ENCODE data around the gene NDUFB8. TPM values are rescaled to one million over a fixed set of nuclear protein-coding genes. Genes with fewer than 3 reads are reported as not detected.

NDUFB8 gene
- total and polyA plus RNA-seq, 8 donors = 33.0 to 362 (median 138) TPM

- Histone ChIP-seq H3K9me3 (no peaks in the 10 kb centered on the region), H3K36me3 (peaks cover 7 to 90% (median 38%) of the 10 kb centered on the region in 4 donors), H3K27ac (peak overlapping the region in 2 of 5 donors; percentile 22 to 31), H3K27me3 (no peaks in the 10 kb centered on the region), H3K4me3 (no peak overlapping the region), H3K4me1 (peaks cover 3 to 16% (median 12%) of the 10 kb centered on the region in 4 donors)
- 37 to 63% (median 55%) methylated on average over 7 of the region's 7 CpGs for WGBS, 5 donors
- intact Hi-C loops (cut with DNase I; ENCODE audit: low total_unique reads) = loop anchor here (10.0 kb wide), 1 partner anchor 76 kb away; no protein-coding TSS in a partner anchor
- DNase-seq = peak; percentile 81 to 86
- TF ChIP-seq EP300 (IDR thresholded peaks at IDR 0.05) = no peak
- no peak for TF ChIP-seq CTCF (IDR thresholded peaks at IDR 0.05)
- TF ChIP-seq POLR2A (IDR thresholded peaks at IDR 0.05) = no peak
- TF ChIP-seq POLR2AphosphoS5 (IDR thresholded peaks at IDR 0.05) = no peak
Measured at GRCh38 chr10:100510533-100511308, 18.9 kb downstream of the NDUFB8 start.

GRCh38 chr10:100509241-100509840 is 20.3 kb downstream of the NDUFB8 start:
- peak in 1 of 2 donors; percentile 39 for DNase-seq
- Histone ChIP-seq H3K4me3 (no peak overlapping the region), H3K27me3 (no peaks in the 10 kb centered on the region), H3K36me3 (peaks cover 4 to 91% (median 43%) of the 10 kb centered on the region in 4 donors), H3K9me3 (no peaks in the 10 kb centered on the region), H3K4me1 (peaks cover 3 to 16% (median 12%) of the 10 kb centered on the region in 4 donors), H3K27ac (no peak overlapping the region)
- intact Hi-C loops (cut with DNase I; ENCODE audit: low total_unique reads) = loop anchor here (10.0 kb wide), 1 partner anchor 175 kb away; the partner anchor contains the start of gene PKD2L1
- TF ChIP-seq EP300 (IDR thresholded peaks at IDR 0.05) = no peak
- TF ChIP-seq POLR2AphosphoS5 (IDR thresholded peaks at IDR 0.05) = no peak
- no peak for TF ChIP-seq CTCF (IDR thresholded peaks at IDR 0.05)
- TF ChIP-seq POLR2A (IDR thresholded peaks at IDR 0.05) = no peak
- 61 to 72% (median 65%) methylated on average over 8 of the region's 8 CpGs for WGBS, 5 donors

- Histone ChIP-seq H3K27me3 (no peaks in the 10 kb centered on the region), H3K36me3 (peaks cover 4 to 94% (median 45%) of the 10 kb centered on the region in 4 donors), H3K4me3 (no peak overlapping the region), H3K4me1 (peaks cover 3 to 16% (median 12%) of the 10 kb centered on the region in 4 donors), H3K27ac (no peak overlapping the region), H3K9me3 (no peaks in the 10 kb centered on the region)
- 42 to 55% (median 48%) methylated on average over 3 of the region's 3 CpGs for WGBS, 5 donors
- intact Hi-C loops (cut with DNase I; ENCODE audit: low total_unique reads) = loop anchor here (10.0 kb wide), 1 partner anchor 174 kb away; the partner anchor contains the start of gene PKD2L1
- DNase-seq = peak in 1 of 2 donors; percentile 78
- TF ChIP-seq CTCF (IDR thresholded peaks at IDR 0.05) = peak in 3 of 7 experiments; percentile 15 to 55 (median 38)
- TF ChIP-seq EP300 (IDR thresholded peaks at IDR 0.05) = no peak
- no peak for TF ChIP-seq POLR2AphosphoS5 (IDR thresholded peaks at IDR 0.05)
- no peak for TF ChIP-seq POLR2A (IDR thresholded peaks at IDR 0.05)
Measured at GRCh38 chr10:100508691-100509150, 20.9 kb downstream of the NDUFB8 start.

GRCh38 chr10:100508266-100508665 is 21.4 kb downstream of the NDUFB8 start:
- H3K27me3 ChIP-seq = no peaks in the 10 kb centered on the region
- DNase-seq = no peak
- H3K36me3 ChIP-seq = peaks cover 4 to 96% (median 46%) of the 10 kb centered on the region in 4 donors
- intact Hi-C loops (cut with DNase I; ENCODE audit: low total_unique reads) = loop anchor here (10.0 kb wide), 1 partner anchor 173 kb away; the partner anchor contains the start of gene PKD2L1
- H3K9me3 ChIP-seq = no peaks in the 10 kb centered on the region
- peaks cover 3 to 16% (median 12%) of the 10 kb centered on the region in 4 donors for H3K4me1 ChIP-seq
- 37 to 71% (median 64%) methylated on average over 1 of the region's 1 CpG for WGBS, 5 donors
- no peak for TF ChIP-seq POLR2AphosphoS5 (IDR thresholded peaks at IDR 0.05)
- no peak overlapping the region for H3K4me3 ChIP-seq
- H3K27ac ChIP-seq = no peak overlapping the region
